ENCODE measurements around the gene FBXL17.

Gene FBXL17

GRCh38 chr5:107900721-107901120, 481.2 kb downstream of the FBXL17 start:
- H3K27ac ChIP-seq = no peak overlapping the region

DNA sequence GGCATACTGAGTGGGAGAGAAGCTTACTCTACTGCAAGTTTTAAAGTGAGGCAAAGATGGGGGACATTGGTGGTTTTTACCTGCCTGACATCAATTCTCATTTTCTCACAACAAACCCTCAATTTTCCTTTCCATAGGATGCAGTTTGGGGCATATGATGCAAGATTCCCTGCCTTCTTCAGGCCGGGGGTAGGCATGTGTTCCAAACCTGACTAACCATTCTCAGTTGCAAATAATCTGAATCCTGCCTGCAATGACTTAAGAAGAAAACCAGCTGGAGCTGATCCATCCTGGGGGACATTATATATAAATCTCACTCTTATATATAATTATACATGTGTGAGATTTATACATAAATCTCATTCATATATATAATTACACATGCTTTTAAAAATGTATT, 487.5 kb downstream of the FBXL17 start:
- H3K27ac ChIP-seq = no peak overlapping the region
- TF ChIP-seq, protein P1, sequence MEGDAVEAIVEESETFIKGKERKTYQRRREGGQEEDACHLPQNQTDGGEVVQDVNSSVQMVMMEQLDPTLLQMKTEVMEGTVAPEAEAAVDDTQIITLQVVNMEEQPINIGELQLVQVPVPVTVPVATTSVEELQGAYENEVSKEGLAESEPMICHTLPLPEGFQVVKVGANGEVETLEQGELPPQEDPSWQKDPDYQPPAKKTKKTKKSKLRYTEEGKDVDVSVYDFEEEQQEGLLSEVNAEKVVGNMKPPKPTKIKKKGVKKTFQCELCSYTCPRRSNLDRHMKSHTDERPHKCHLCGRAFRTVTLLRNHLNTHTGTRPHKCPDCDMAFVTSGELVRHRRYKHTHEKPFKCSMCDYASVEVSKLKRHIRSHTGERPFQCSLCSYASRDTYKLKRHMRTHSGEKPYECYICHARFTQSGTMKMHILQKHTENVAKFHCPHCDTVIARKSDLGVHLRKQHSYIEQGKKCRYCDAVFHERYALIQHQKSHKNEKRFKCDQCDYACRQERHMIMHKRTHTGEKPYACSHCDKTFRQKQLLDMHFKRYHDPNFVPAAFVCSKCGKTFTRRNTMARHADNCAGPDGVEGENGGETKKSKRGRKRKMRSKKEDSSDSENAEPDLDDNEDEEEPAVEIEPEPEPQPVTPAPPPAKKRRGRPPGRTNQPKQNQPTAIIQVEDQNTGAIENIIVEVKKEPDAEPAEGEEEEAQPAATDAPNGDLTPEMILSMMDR (IDR thresholded peaks at IDR 0.05) = no peak
- TF ChIP-seq ZFX (IDR thresholded peaks at IDR 0.05; ENCODE audit: borderline replicate concordance) = no peak

More at GRCh38 chr5:107900721-107901120, 481.2 kb downstream of the FBXL17 start:
- TF ChIP-seq, protein P1 (IDR thresholded peaks at IDR 0.05) = no peak
- TF ChIP-seq ZFX (IDR thresholded peaks at IDR 0.05; ENCODE audit: borderline replicate concordance) = no peak

DNA sequence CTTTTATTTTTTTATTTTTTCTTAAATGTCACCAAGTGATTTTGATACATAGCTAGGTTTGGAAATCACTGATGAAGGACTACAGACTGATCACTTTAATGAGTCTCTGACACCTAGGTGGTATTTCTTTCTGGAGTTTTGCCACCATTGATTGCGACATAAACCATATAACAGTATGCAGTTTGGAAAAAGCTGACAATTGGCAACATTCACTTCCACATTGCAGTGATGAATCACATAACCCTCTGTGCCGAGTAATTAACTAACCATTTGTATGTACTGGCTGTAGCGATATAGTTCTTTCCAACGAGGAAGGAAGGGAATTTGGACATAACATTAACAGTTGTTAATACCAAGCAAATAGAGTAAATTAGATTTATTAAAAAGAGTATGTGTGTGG, 488.3 kb downstream of the FBXL17 start:
- TF ChIP-seq, protein P1 (IDR thresholded peaks at IDR 0.05) = no peak
- TF ChIP-seq ZFX (IDR thresholded peaks at IDR 0.05; ENCODE audit: borderline replicate concordance) = no peak
- H3K27ac ChIP-seq = no peak overlapping the region

GRCh38 chr5:107889387-107889786, 492.5 kb downstream of the FBXL17 start:
- TF ChIP-seq ZFX (IDR thresholded peaks at IDR 0.05; ENCODE audit: borderline replicate concordance) = no peak
- TF ChIP-seq, protein P1 (IDR thresholded peaks at IDR 0.05) = no peak
- H3K27ac ChIP-seq = no peak overlapping the region

DNA sequence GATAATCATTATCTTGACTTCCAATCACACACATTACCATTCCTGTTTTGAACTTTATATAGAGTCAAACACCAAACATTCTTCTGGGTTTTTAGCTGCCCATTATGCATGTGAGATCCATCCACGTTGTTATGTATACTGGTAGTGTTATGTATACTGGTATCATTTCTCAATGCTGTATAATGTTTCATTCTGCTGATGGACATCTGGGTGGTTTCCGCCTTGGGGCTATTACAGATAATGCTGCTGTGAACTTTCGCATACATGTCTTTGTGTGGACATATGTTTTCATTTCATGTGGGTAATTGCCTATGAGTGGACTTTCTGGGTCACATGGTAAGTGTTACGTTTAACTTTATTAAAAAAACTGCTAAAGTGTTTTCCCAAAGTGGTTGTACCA, 493.4 kb downstream of the FBXL17 start:
- TF ChIP-seq, protein P1 (IDR thresholded peaks at IDR 0.05) = no peak
- no peak for TF ChIP-seq ZFX (IDR thresholded peaks at IDR 0.05; ENCODE audit: borderline replicate concordance)
- no peak overlapping the region for H3K27ac ChIP-seq

DNA sequence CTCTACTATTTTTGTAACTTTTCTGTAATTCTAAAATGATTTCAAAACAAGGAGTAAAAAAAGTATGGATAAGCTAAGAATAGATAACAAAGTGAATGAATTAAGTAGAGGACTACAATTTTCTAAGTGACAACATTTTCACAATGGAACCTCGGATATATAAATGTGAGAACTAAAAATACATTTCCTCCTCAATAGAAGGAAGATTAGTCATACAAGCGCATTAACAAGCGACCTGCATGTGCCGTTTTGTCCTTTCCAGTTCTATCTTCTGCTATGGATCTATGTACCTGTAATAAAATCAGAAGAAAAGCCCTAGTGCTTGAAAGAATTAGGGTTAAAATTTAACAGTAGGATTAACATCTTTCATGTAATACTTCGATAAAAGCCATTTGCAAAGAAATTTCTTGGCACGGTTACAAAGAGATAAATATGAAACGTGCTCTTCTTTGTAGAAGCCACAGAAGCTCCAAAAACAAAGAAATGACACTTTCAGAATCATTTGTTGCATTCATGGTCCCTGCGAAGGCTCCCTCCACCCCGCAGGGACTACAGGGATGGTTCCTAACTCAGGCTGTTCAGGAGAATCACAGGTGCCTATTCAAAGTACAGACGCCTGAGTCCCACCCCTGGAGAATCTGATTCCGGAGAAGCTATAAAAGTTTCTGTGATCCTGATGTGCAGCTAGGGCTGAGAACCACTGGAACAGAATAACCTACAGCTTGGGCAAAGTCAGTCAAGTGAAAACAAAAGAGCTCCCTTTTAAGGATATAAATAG, 494.5 kb downstream of the FBXL17 start:
- H3K27ac ChIP-seq = no peak overlapping the region
- TF ChIP-seq ZFX (IDR thresholded peaks at IDR 0.05; ENCODE audit: borderline replicate concordance) = no peak
- TF ChIP-seq, protein P1 (IDR thresholded peaks at IDR 0.05) = no peak

- TF ChIP-seq, protein P1 (IDR thresholded peaks at IDR 0.05) = no peak
- no peak for TF ChIP-seq ZFX (IDR thresholded peaks at IDR 0.05; ENCODE audit: borderline replicate concordance)
Observed at GRCh38 chr5:107885601-107886000, 496.3 kb downstream of the FBXL17 start.

More at GRCh38 chr5:107885601-107886000, 496.3 kb downstream of the FBXL17 start:
- H3K27ac ChIP-seq = no peak overlapping the region

All from 22Rv1 (cell line).